ENCODE measurements around the gene GATA3. TPM values are rescaled to one million over a fixed set of nuclear protein-coding genes. Genes with fewer than 3 reads are reported as not detected.

The GATA3 gene
- total and polyA plus RNA-seq, 9 donors: 0.11 to 9.8 (median 0.33) TPM

GRCh38 chr10:8096931-8097330 is 42.4 kb downstream of the GATA3 start:
- H3K36me3 ChIP-seq (ENCODE audit: control insufficient read depth, insufficient read depth, low read length): no peaks in the 10 kb centered on the region
- no CpG with 5 or more reads among the region's 5 CpGs for WGBS (ENCODE audit: insufficient coverage)
- H3K4me3 ChIP-seq (ENCODE audit: low read length): no peak overlapping the region
- H3K27ac ChIP-seq (ENCODE audit: low read length): no peak overlapping the region
- no peaks in the 10 kb centered on the region for H3K9me3 ChIP-seq (replicated peaks; ENCODE audit: control insufficient read depth, low read depth, low read length)
- H3K4me1 ChIP-seq (ENCODE audit: control insufficient read depth, insufficient read depth, low read length): no peaks in the 10 kb centered on the region
- no peaks in the 10 kb centered on the region for H3K27me3 ChIP-seq (ENCODE audit: control insufficient read depth, insufficient read depth, low read length)
- no peak for DNase-seq

GRCh38 chr10:8100366-8100765 is 45.9 kb downstream of the GATA3 start:
- Histone ChIP-seq H3K4me1 (ENCODE audit: control insufficient read depth, insufficient read depth, low read length) (no peaks in the 10 kb centered on the region), H3K27ac (ENCODE audit: low read length) (no peak overlapping the region), H3K36me3 (ENCODE audit: control insufficient read depth, insufficient read depth, low read length) (no peaks in the 10 kb centered on the region), H3K4me3 (ENCODE audit: low read length) (no peak overlapping the region), H3K27me3 (ENCODE audit: control insufficient read depth, insufficient read depth, low read length) (peaks cover 3% of the 10 kb centered on the region), H3K9me3 (replicated peaks; ENCODE audit: control insufficient read depth, low read depth, low read length) (no peaks in the 10 kb centered on the region)
- no peak for DNase-seq
- no CpG with 5 or more reads among the region's 4 CpGs for WGBS (ENCODE audit: insufficient coverage)

GRCh38 chr10:8102708-8103401 is 48.4 kb downstream of the GATA3 start:
- Histone ChIP-seq H3K27me3 (ENCODE audit: control insufficient read depth, insufficient read depth, low read length) (peaks cover 3% of the 10 kb centered on the region), H3K9me3 (replicated peaks; ENCODE audit: control insufficient read depth, low read depth, low read length) (no peaks in the 10 kb centered on the region), H3K4me3 (ENCODE audit: low read length) (no peak overlapping the region), H3K4me1 (ENCODE audit: control insufficient read depth, insufficient read depth, low read length) (no peaks in the 10 kb centered on the region), H3K27ac (ENCODE audit: low read length) (no peak overlapping the region), H3K36me3 (ENCODE audit: control insufficient read depth, insufficient read depth, low read length) (no peaks in the 10 kb centered on the region)
- 36% methylated on average over 3 of the region's 13 CpGs for WGBS (ENCODE audit: insufficient coverage)
- no peak for DNase-seq

GRCh38 chr10:8103543-8103942 is 49.1 kb downstream of the GATA3 start:
- H3K4me1 ChIP-seq (ENCODE audit: control insufficient read depth, insufficient read depth, low read length): no peaks in the 10 kb centered on the region
- no peak for DNase-seq
- H3K9me3 ChIP-seq (replicated peaks; ENCODE audit: control insufficient read depth, low read depth, low read length): no peaks in the 10 kb centered on the region
- no peaks in the 10 kb centered on the region for H3K36me3 ChIP-seq (ENCODE audit: control insufficient read depth, insufficient read depth, low read length)
- H3K4me3 ChIP-seq (ENCODE audit: low read length): no peak overlapping the region
- 38% methylated on average over 3 of the region's 8 CpGs for WGBS (ENCODE audit: insufficient coverage)
- H3K27ac ChIP-seq (ENCODE audit: low read length): no peak overlapping the region
- H3K27me3 ChIP-seq (ENCODE audit: control insufficient read depth, insufficient read depth, low read length): peaks cover 3% of the 10 kb centered on the region

GRCh38 chr10:8104005-8104404 is 49.5 kb downstream of the GATA3 start:
- H3K27ac ChIP-seq (ENCODE audit: low read length): no peak overlapping the region
- no peaks in the 10 kb centered on the region for H3K4me1 ChIP-seq (ENCODE audit: control insufficient read depth, insufficient read depth, low read length)
- H3K27me3 ChIP-seq (ENCODE audit: control insufficient read depth, insufficient read depth, low read length): peaks cover 3% of the 10 kb centered on the region
- no peak for DNase-seq
- WGBS (ENCODE audit: insufficient coverage): no CpG with 5 or more reads among the region's 3 CpGs
- no peak overlapping the region for H3K4me3 ChIP-seq (ENCODE audit: low read length)
- no peaks in the 10 kb centered on the region for H3K9me3 ChIP-seq (replicated peaks; ENCODE audit: control insufficient read depth, low read depth, low read length)
- H3K36me3 ChIP-seq (ENCODE audit: control insufficient read depth, insufficient read depth, low read length): no peaks in the 10 kb centered on the region

- no peaks in the 10 kb centered on the region for H3K4me1 ChIP-seq (ENCODE audit: control insufficient read depth, insufficient read depth, low read length)
- no peak for DNase-seq
- H3K4me3 ChIP-seq (ENCODE audit: low read length): no peak overlapping the region
- H3K36me3 ChIP-seq (ENCODE audit: control insufficient read depth, insufficient read depth, low read length): no peaks in the 10 kb centered on the region
- WGBS (ENCODE audit: insufficient coverage): 50% methylated on average over 1 of the region's 7 CpGs
- no peak overlapping the region for H3K27ac ChIP-seq (ENCODE audit: low read length)
- no peaks in the 10 kb centered on the region for H3K9me3 ChIP-seq (replicated peaks; ENCODE audit: control insufficient read depth, low read depth, low read length)
- peaks cover 3% of the 10 kb centered on the region for H3K27me3 ChIP-seq (ENCODE audit: control insufficient read depth, insufficient read depth, low read length)
Observed at GRCh38 chr10:8104721-8105120, 50.2 kb downstream of the GATA3 start.

GRCh38 chr10:8105932-8106331 is 51.4 kb downstream of the GATA3 start:
- 93% methylated on average over 1 of the region's 2 CpGs for whole genome bisulfite sequencing (ENCODE audit: insufficient coverage)
- H3K27ac ChIP-seq (ENCODE audit: low read length): no peak overlapping the region
- no peaks in the 10 kb centered on the region for H3K4me1 ChIP-seq (ENCODE audit: control insufficient read depth, insufficient read depth, low read length)
- H3K27me3 ChIP-seq (ENCODE audit: control insufficient read depth, insufficient read depth, low read length): peaks cover 3% of the 10 kb centered on the region
- DNase-seq: no peak
- H3K36me3 ChIP-seq (ENCODE audit: control insufficient read depth, insufficient read depth, low read length): no peaks in the 10 kb centered on the region
- H3K4me3 ChIP-seq (ENCODE audit: low read length): no peak overlapping the region
- H3K9me3 ChIP-seq (replicated peaks; ENCODE audit: control insufficient read depth, low read depth, low read length): no peaks in the 10 kb centered on the region

- Histone ChIP-seq H3K9me3 (replicated peaks; ENCODE audit: control insufficient read depth, low read depth, low read length) (no peaks in the 10 kb centered on the region), H3K36me3 (ENCODE audit: control insufficient read depth, insufficient read depth, low read length) (no peaks in the 10 kb centered on the region), H3K27me3 (ENCODE audit: control insufficient read depth, insufficient read depth, low read length) (peaks cover 2% of the 10 kb centered on the region), H3K4me3 (ENCODE audit: low read length) (no peak overlapping the region), H3K27ac (ENCODE audit: low read length) (no peak overlapping the region), H3K4me1 (ENCODE audit: control insufficient read depth, insufficient read depth, low read length) (no peaks in the 10 kb centered on the region)
- WGBS (ENCODE audit: insufficient coverage): 71% methylated on average over 9 of the region's 13 CpGs
- DNase-seq: no peak
Observed at GRCh38 chr10:8112230-8112905, 57.9 kb downstream of the GATA3 start.

GRCh38 chr10:8112942-8113442 is 58.5 kb downstream of the GATA3 start:
- Histone ChIP-seq H3K27me3 (ENCODE audit: control insufficient read depth, insufficient read depth, low read length) (peaks cover 2% of the 10 kb centered on the region), H3K27ac (ENCODE audit: low read length) (no peak overlapping the region), H3K4me1 (ENCODE audit: control insufficient read depth, insufficient read depth, low read length) (no peaks in the 10 kb centered on the region), H3K36me3 (ENCODE audit: control insufficient read depth, insufficient read depth, low read length) (no peaks in the 10 kb centered on the region), H3K9me3 (replicated peaks; ENCODE audit: control insufficient read depth, low read depth, low read length) (no peaks in the 10 kb centered on the region), H3K4me3 (ENCODE audit: low read length) (no peak overlapping the region)
- DNase-seq: no peak
- 67% methylated on average over 3 of the region's 4 CpGs for WGBS (ENCODE audit: insufficient coverage)

GRCh38 chr10:8113616-8114015 is 59.1 kb downstream of the GATA3 start:
- H3K4me1 ChIP-seq (ENCODE audit: control insufficient read depth, insufficient read depth, low read length): no peaks in the 10 kb centered on the region
- no peaks in the 10 kb centered on the region for H3K36me3 ChIP-seq (ENCODE audit: control insufficient read depth, insufficient read depth, low read length)
- DNase-seq: no peak
- H3K27me3 ChIP-seq (ENCODE audit: control insufficient read depth, insufficient read depth, low read length): peaks cover 2% of the 10 kb centered on the region
- no peaks in the 10 kb centered on the region for H3K9me3 ChIP-seq (replicated peaks; ENCODE audit: control insufficient read depth, low read depth, low read length)
- 100% methylated on average over 2 of the region's 5 CpGs for WGBS (ENCODE audit: insufficient coverage)
- H3K27ac ChIP-seq (ENCODE audit: low read length): no peak overlapping the region
- no peak overlapping the region for H3K4me3 ChIP-seq (ENCODE audit: low read length)

Data from muscle of leg (tissue), 11 donors.